ENCODE data around the gene MAP3K5. TPM values are rescaled to one million over a fixed set of nuclear protein-coding genes. Genes with fewer than 3 reads are reported as not detected.

Gene MAP3K5
- total and polyA plus RNA-seq, 7 experiments from 2014 or later = 2.6 to 32.5 (median 13.4) TPM

DNA sequence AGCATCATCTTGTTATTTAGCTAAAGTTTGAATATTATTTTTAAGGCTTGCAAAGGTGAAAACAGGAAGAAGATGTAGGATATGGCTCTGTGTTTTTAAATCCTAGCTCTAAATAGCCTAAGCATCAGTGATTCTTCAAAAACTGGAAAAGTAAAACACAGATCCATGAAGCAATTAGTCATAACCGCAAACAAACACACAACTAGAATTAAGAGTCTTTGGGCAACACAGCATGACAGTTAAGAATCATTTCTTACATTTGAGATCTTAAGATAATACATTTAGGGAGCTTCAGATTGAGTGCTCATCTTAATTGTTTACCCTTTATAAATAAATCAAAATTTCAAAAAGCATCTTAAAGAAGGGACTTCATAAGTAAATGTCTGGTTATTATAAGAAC, 126.2 kb downstream of the MAP3K5 start:
- Mint-ChIP-seq H3K9me3 (no peaks in the 10 kb centered on the region), H3K4me3 (no peak overlapping the region), H3K4me1 (peaks cover 0 to 2% (median 0%) of the 10 kb centered on the region in 7 donors), H3K36me3 (peaks cover 0 to 17% (median 11%) of the 10 kb centered on the region in 5 donors), H3K27me3 (no peaks in the 10 kb centered on the region), H3K27ac (peak overlapping the region in 1 of 9 donors; percentile 80)
- ChIA-PET CTCF (no interaction called here), POLR2A (no interaction called here)
- H3K36me3 ChIP-seq (ENCODE audit: control insufficient read depth in 2 of 3, insufficient read depth in 3 of 3, low read length in 3 of 3) = peaks cover 0 to 13% (median 4%) of the 10 kb centered on the region in 3 experiments
- H3K4me1 ChIP-seq (ENCODE audit: control insufficient read depth in 2 of 2, insufficient read depth in 2 of 2, low read length in 2 of 2) = no peaks in the 10 kb centered on the region
- ATAC-seq (no peak), DNase-seq (no peak)
- no peak overlapping the region for H3K27ac ChIP-seq (ENCODE audit: low read depth, low read length)
- intact Hi-C loops (cut with micrococcal nuclease) = no loop called here
- H3K4me3 ChIP-seq (ENCODE audit: low read length) = no peak overlapping the region
- H3K9me3 ChIP-seq (ENCODE audit: control insufficient read depth in 2 of 3, low read length in 3 of 3) = no peaks in the 10 kb centered on the region
- no peaks in the 10 kb centered on the region for H3K27me3 ChIP-seq (ENCODE audit: control insufficient read depth in 2 of 2, insufficient read depth in 2 of 2, low read length in 2 of 2)

- ChIA-PET CTCF (no interaction called here), POLR2A (no interaction called here)
- Histone ChIP-seq H3K9me3 (ENCODE audit: control insufficient read depth in 2 of 3, low read length in 3 of 3) (no peaks in the 10 kb centered on the region), H3K27ac (ENCODE audit: low read depth, low read length) (no peak overlapping the region), H3K36me3 (ENCODE audit: control insufficient read depth in 2 of 3, insufficient read depth in 3 of 3, low read length in 3 of 3) (peaks cover 0 to under 1% (median 0%) of the 10 kb centered on the region in 3 experiments), H3K27me3 (ENCODE audit: control insufficient read depth in 2 of 2, insufficient read depth in 2 of 2, low read length in 2 of 2) (no peaks in the 10 kb centered on the region), H3K4me1 (ENCODE audit: control insufficient read depth in 2 of 2, insufficient read depth in 2 of 2, low read length in 2 of 2) (no peaks in the 10 kb centered on the region), H3K4me3 (ENCODE audit: low read length) (no peak overlapping the region)
- DNase-seq (no peak), ATAC-seq (no peak)
- intact Hi-C loops (cut with micrococcal nuclease) = no loop called here
- Mint-ChIP-seq H3K4me3 (no peak overlapping the region), H3K27ac (peak overlapping the region in 1 of 9 donors; percentile 5), H3K36me3 (peaks cover under 1 to 21% (median 5%) of the 10 kb centered on the region in 5 donors), H3K27me3 (no peaks in the 10 kb centered on the region), H3K4me1 (peaks cover 0 to 2% (median 0%) of the 10 kb centered on the region in 7 donors), H3K9me3 (no peaks in the 10 kb centered on the region)
These were observed 129.7 kb downstream of the MAP3K5 start for GRCh38 chr6:136662347-136663237.

- intact Hi-C loops (cut with micrococcal nuclease) = no loop called here
- no peak overlapping the region for H3K27ac ChIP-seq (ENCODE audit: low read depth, low read length)
- H3K27me3 ChIP-seq (ENCODE audit: control insufficient read depth in 2 of 2, insufficient read depth in 2 of 2, low read length in 2 of 2) = no peaks in the 10 kb centered on the region
- ChIA-PET CTCF (interaction anchor here (0.5 kb wide), 1 partner anchor 132 kb away, joined by 3 read pairs; no protein-coding TSS in a partner anchor), POLR2A (interaction anchor here (0.7 kb wide), 1 partner anchor 134 kb away, joined by 3 read pairs; no protein-coding TSS in a partner anchor)
- Mint-ChIP-seq H3K9me3 (no peaks in the 10 kb centered on the region), H3K4me1 (peaks cover 0 to 3% (median 0%) of the 10 kb centered on the region in 7 donors), H3K27me3 (no peaks in the 10 kb centered on the region), H3K4me3 (no peak overlapping the region), H3K27ac (no peak overlapping the region), H3K36me3 (peaks cover 4 to 20% (median 7%) of the 10 kb centered on the region in 5 donors)
- H3K4me3 ChIP-seq (ENCODE audit: low read length) = no peak overlapping the region
- no peak for DNase-seq
- H3K36me3 ChIP-seq (ENCODE audit: control insufficient read depth in 2 of 3, insufficient read depth in 3 of 3, low read length in 3 of 3) = peaks cover 0 to 3% (median 2%) of the 10 kb centered on the region in 3 experiments
- ATAC-seq = no peak
- no peaks in the 10 kb centered on the region for H3K9me3 ChIP-seq (ENCODE audit: control insufficient read depth in 2 of 3, low read length in 3 of 3)
- H3K4me1 ChIP-seq (ENCODE audit: control insufficient read depth in 2 of 2, insufficient read depth in 2 of 2, low read length in 2 of 2) = no peaks in the 10 kb centered on the region
These were observed 131.6 kb downstream of the MAP3K5 start for GRCh38 chr6:136660727-136661126.

DNA sequence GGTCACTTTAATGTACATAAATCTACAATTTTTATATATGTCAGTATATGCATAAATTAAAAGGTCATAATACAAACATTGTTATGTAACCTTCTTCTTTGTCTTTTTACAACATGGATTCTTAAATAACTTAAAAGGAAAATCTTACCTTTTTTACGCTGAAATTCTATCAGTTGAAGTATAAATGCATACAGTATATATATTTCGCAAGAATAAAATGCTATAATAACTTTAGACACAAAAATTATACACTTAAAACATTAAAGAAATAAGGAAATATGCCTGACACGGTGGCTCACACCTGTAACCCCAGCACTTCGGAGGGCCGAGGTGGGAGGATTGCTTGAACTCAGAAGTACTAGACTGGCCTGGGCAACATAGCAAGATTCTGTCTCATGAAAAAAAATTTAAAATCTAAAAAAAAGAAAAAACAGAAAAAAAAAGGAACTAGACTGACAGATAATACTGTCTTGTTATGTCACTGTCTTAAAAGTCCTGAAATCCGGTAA, 132.2 kb downstream of the MAP3K5 start:
- ChIA-PET POLR2A (no interaction called here), CTCF (no interaction called here)
- Mint-ChIP-seq H3K4me3 (no peak overlapping the region), H3K9me3 (no peaks in the 10 kb centered on the region), H3K27ac (no peak overlapping the region), H3K36me3 (peaks cover 4 to 25% (median 7%) of the 10 kb centered on the region in 5 donors), H3K27me3 (no peaks in the 10 kb centered on the region), H3K4me1 (peaks cover 0 to 3% (median 0%) of the 10 kb centered on the region in 7 donors)
- Histone ChIP-seq H3K4me1 (ENCODE audit: control insufficient read depth in 2 of 2, insufficient read depth in 2 of 2, low read length in 2 of 2) (no peaks in the 10 kb centered on the region), H3K9me3 (ENCODE audit: control insufficient read depth in 2 of 3, low read length in 3 of 3) (no peaks in the 10 kb centered on the region), H3K4me3 (ENCODE audit: low read length) (no peak overlapping the region), H3K36me3 (ENCODE audit: control insufficient read depth in 2 of 3, insufficient read depth in 3 of 3, low read length in 3 of 3) (peaks cover 0 to 6% (median 3%) of the 10 kb centered on the region in 3 experiments), H3K27ac (ENCODE audit: low read depth, low read length) (no peak overlapping the region), H3K27me3 (ENCODE audit: control insufficient read depth in 2 of 2, insufficient read depth in 2 of 2, low read length in 2 of 2) (no peaks in the 10 kb centered on the region)
- DNase-seq = no peak
- intact Hi-C loops (cut with micrococcal nuclease) = no loop called here
- no peak for ATAC-seq

- no peaks in the 10 kb centered on the region for H3K27me3 ChIP-seq (ENCODE audit: control insufficient read depth in 2 of 2, insufficient read depth in 2 of 2, low read length in 2 of 2)
- no peaks in the 10 kb centered on the region for H3K9me3 ChIP-seq (ENCODE audit: control insufficient read depth in 2 of 3, low read length in 3 of 3)
- peaks cover 4 to 24% (median 7%) of the 10 kb centered on the region in 5 donors for H3K36me3 Mint-ChIP-seq
- POLR2A ChIA-PET = no interaction called here
- H3K9me3 Mint-ChIP-seq = no peaks in the 10 kb centered on the region
- H3K27ac ChIP-seq (ENCODE audit: low read depth, low read length) = no peak overlapping the region
- H3K4me1 Mint-ChIP-seq = peaks cover 0 to 3% (median 0%) of the 10 kb centered on the region in 7 donors
- DNase-seq (no peak), ATAC-seq (no peak)
- no peak overlapping the region for H3K4me3 Mint-ChIP-seq
- no peak overlapping the region for H3K27ac Mint-ChIP-seq
- H3K27me3 Mint-ChIP-seq = no peaks in the 10 kb centered on the region
- no peak overlapping the region for H3K4me3 ChIP-seq (ENCODE audit: low read length)
- no peaks in the 10 kb centered on the region for H3K4me1 ChIP-seq (ENCODE audit: control insufficient read depth in 2 of 2, insufficient read depth in 2 of 2, low read length in 2 of 2)
- intact Hi-C loops (cut with micrococcal nuclease) = no loop called here
- H3K36me3 ChIP-seq (ENCODE audit: control insufficient read depth in 2 of 3, insufficient read depth in 3 of 3, low read length in 3 of 3) = peaks cover 0 to 6% (median 3%) of the 10 kb centered on the region in 3 experiments
- CTCF ChIA-PET = interaction anchor here (1.2 kb wide), 1 partner anchor 134 kb away, joined by 5 read pairs; the partner anchor contains the start of gene MAP3K5
These were observed 133.6 kb downstream of the MAP3K5 start for GRCh38 chr6:136658711-136659110.

GRCh38 chr6:136657666-136658065, 134.6 kb downstream of the MAP3K5 start:
- Mint-ChIP-seq H3K9me3 (no peaks in the 10 kb centered on the region), H3K4me3 (no peak overlapping the region), H3K27me3 (no peaks in the 10 kb centered on the region), H3K27ac (no peak overlapping the region), H3K36me3 (peaks cover 4 to 25% (median 7%) of the 10 kb centered on the region in 5 donors), H3K4me1 (peaks cover 0 to 3% (median 0%) of the 10 kb centered on the region in 7 donors)
- ChIA-PET CTCF (interaction anchor here (1.6 kb wide), 1 partner anchor 13 kb away, joined by 8 read pairs; no protein-coding TSS in a partner anchor), POLR2A (no interaction called here)
- H3K36me3 ChIP-seq (ENCODE audit: control insufficient read depth in 2 of 3, insufficient read depth in 3 of 3, low read length in 3 of 3) = peaks cover 0 to 6% (median 3%) of the 10 kb centered on the region in 3 experiments
- no peaks in the 10 kb centered on the region for H3K9me3 ChIP-seq (ENCODE audit: control insufficient read depth in 2 of 3, low read length in 3 of 3)
- no peaks in the 10 kb centered on the region for H3K27me3 ChIP-seq (ENCODE audit: control insufficient read depth in 2 of 2, insufficient read depth in 2 of 2, low read length in 2 of 2)
- H3K4me3 ChIP-seq (ENCODE audit: low read length) = no peak overlapping the region
- intact Hi-C loops (cut with micrococcal nuclease) = no loop called here
- DNase-seq (no peak), ATAC-seq (no peak)
- H3K4me1 ChIP-seq (ENCODE audit: control insufficient read depth in 2 of 2, insufficient read depth in 2 of 2, low read length in 2 of 2) = no peaks in the 10 kb centered on the region
- H3K27ac ChIP-seq (ENCODE audit: low read depth, low read length) = no peak overlapping the region
